PC-9 (cell line): ENCODE results near the gene AUTS2. TPM values are rescaled to one million over a fixed set of nuclear protein-coding genes. Genes with fewer than 3 reads are reported as not detected.

Experiments used
- BruUV-seq: library from RNA; stranded (reverse); fragments of 400-500 nt; replicated peaks from 2 replicates; lab custom pipeline; 2021; lab: Mats Ljungman, UMichigan
- CTCF ChIA-PET: fragments of 300-600 bp; sonication (Branson Sonifier 250); formaldehyde crosslinking; loops from one replicate; lab custom pipeline; 2022; ENCODE audit warnings: antibody characterized with exemption; lab: Charles Lee
- POLR2A ChIA-PET: fragments of 300-600 bp; sonication (Branson Sonifier 250); formaldehyde crosslinking; loops from one replicate; lab custom pipeline; 2022; ENCODE audit warnings: antibody characterized with exemption; ENCODE audit not compliant: unreplicated experiment; lab: Charles Lee
- DNase-seq, 2 experiments: peaks; one replicate each; pipeline versions ENCODE4 v3.0.0 to v3.0.0-alpha.2; 2015 to 2022; ENCODE audit warnings: mixed read lengths in 1 of 2
- H2AFZ ChIP-seq: fragments of 200-600 bp; sonication (generic); 2 replicates; pipeline ENCODE4 v1.8.1; 2017; ENCODE audit warnings: antibody characterized with exemption
- H3F3A ChIP-seq: fragments of 200-600 bp; sonication (generic); 2 replicates; pipeline ENCODE4 v1.8.1; 2017; ENCODE audit warnings: antibody characterized with exemption, mild to moderate bottlenecking, low read depth; ENCODE audit not compliant: insufficient read depth
- H3K27ac ChIP-seq: fragments of 200-600 bp; sonication (generic); 2 replicates; pipeline ENCODE4 v1.6.1; 2016; ENCODE audit warnings: mixed run types
- H3K27me3 ChIP-seq: fragments of 200-600 bp; sonication (generic); 2 replicates; pipeline ENCODE4 v1.6.1; 2016; ENCODE audit warnings: low read depth, mixed run types; ENCODE audit not compliant: insufficient read depth
- H3K36me3 ChIP-seq: fragments of 200-600 bp; sonication (generic); 2 replicates; pipeline ENCODE4 v1.6.1; 2016; ENCODE audit warnings: low read depth, mixed run types
- H3K4me1 ChIP-seq: fragments of 200-600 bp; sonication (generic); replicated peaks from 2 replicates; pipeline ENCODE4 v1.6.1; 2016; ENCODE audit warnings: mixed run types; ENCODE audit not compliant: insufficient read depth
- H3K4me2 ChIP-seq: fragments of 200-600 bp; sonication (generic); 2 replicates; pipeline ENCODE4 v1.6.1; 2017; ENCODE audit warnings: mixed run types
- H3K4me3 ChIP-seq: fragments of 200-600 bp; sonication (generic); 2 replicates; pipeline ENCODE4 v1.6.1; 2016; ENCODE audit warnings: mixed run types
- H3K79me2 ChIP-seq: fragments of 200-600 bp; sonication (generic); 2 replicates; pipeline ENCODE4 v1.6.1; 2017; ENCODE audit warnings: low read depth, mixed run types
- H3K9me2 ChIP-seq: fragments of 200-600 bp; sonication (generic); 2 replicates; pipeline ENCODE4 v1.8.1; 2017; ENCODE audit warnings: mild to moderate bottlenecking; ENCODE audit not compliant: insufficient read depth
- H3K9me3 ChIP-seq: fragments of 200-600 bp; sonication (generic); 2 replicates; pipeline ENCODE4 v1.8.1; 2016; ENCODE audit warnings: low read depth; ENCODE audit not compliant: insufficient read depth
- H4K20me1 ChIP-seq: fragments of 200-600 bp; sonication (generic); 2 replicates; pipeline ENCODE4 v1.8.1; 2017; ENCODE audit not compliant: insufficient read depth
- EZH2 ChIP-seq: fragments of 200-600 bp; sonication (generic); IDR thresholded peaks from 2 replicates; pipeline ENCODE4 v1.8.0; 2017; ENCODE audit warnings: antibody characterized with exemption, low read depth
- intact Hi-C: fragments of 100-400 bp; cut with micrococcal nuclease; formaldehyde crosslinking; loops from one replicate; pipeline ENCODE4 v1.10.0; 2022; ENCODE audit not compliant: unreplicated experiment
- total RNA-seq: library from RNA; stranded (reverse); gene quantifications from 2 replicates; pipeline ENCODE4 v1.2.3, GENCODE V29; 2021
- TF ChIP-seq, protein P1 (sequence below): fragments of 200-600 bp; sonication (generic); conservative IDR thresholded peaks from 2 replicates; pipeline ENCODE4 v1.6.1; 2017; ENCODE audit warnings: mixed run types, antibody characterized with exemption, mild to moderate bottlenecking, moderate library complexity

The AUTS2 gene
- total RNA-seq, 1 experiment from 2014 or later = not detected

- Histone ChIP-seq H3K4me1 (no peaks in the 10 kb centered on the region), H3K79me2 (no peaks in the 10 kb centered on the region), H3K36me3 (no peaks in the 10 kb centered on the region), H3K9me2 (no peaks in the 10 kb centered on the region; the same call in 1 of the 2 replicates), H3F3A (no peaks in the 10 kb centered on the region), H2AFZ (no peak overlapping the region), H3K4me3 (no peak overlapping the region), H3K27me3 (no peaks in the 10 kb centered on the region), H3K4me2 (no peak overlapping the region), H3K9me3 (no peaks in the 10 kb centered on the region), H4K20me1 (no peaks in the 10 kb centered on the region), H3K27ac (no peak overlapping the region)
- POLR2A ChIA-PET = no interaction called here
- CTCF ChIA-PET = no interaction called here
- no peak for DNase-seq
- intact Hi-C loops = no loop called here
- no peak for TF ChIP-seq EZH2
- TF ChIP-seq, protein P1, sequence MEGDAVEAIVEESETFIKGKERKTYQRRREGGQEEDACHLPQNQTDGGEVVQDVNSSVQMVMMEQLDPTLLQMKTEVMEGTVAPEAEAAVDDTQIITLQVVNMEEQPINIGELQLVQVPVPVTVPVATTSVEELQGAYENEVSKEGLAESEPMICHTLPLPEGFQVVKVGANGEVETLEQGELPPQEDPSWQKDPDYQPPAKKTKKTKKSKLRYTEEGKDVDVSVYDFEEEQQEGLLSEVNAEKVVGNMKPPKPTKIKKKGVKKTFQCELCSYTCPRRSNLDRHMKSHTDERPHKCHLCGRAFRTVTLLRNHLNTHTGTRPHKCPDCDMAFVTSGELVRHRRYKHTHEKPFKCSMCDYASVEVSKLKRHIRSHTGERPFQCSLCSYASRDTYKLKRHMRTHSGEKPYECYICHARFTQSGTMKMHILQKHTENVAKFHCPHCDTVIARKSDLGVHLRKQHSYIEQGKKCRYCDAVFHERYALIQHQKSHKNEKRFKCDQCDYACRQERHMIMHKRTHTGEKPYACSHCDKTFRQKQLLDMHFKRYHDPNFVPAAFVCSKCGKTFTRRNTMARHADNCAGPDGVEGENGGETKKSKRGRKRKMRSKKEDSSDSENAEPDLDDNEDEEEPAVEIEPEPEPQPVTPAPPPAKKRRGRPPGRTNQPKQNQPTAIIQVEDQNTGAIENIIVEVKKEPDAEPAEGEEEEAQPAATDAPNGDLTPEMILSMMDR = no peak
- BruUV-seq = no TSS peak
These were observed 17.4 kb downstream of the AUTS2 start for GRCh38 chr7:69615685-69616084.

- Histone ChIP-seq H3K36me3 (no peaks in the 10 kb centered on the region), H3K9me3 (no peaks in the 10 kb centered on the region), H4K20me1 (no peaks in the 10 kb centered on the region), H3F3A (no peaks in the 10 kb centered on the region), H2AFZ (no peak overlapping the region), H3K27ac (no peak overlapping the region), H3K27me3 (no peaks in the 10 kb centered on the region), H3K4me3 (no peak overlapping the region), H3K9me2 (no peaks in the 10 kb centered on the region; the same call in 1 of the 2 replicates), H3K79me2 (no peaks in the 10 kb centered on the region), H3K4me1 (no peaks in the 10 kb centered on the region), H3K4me2 (no peak overlapping the region)
- BruUV-seq = no TSS peak
- DNase-seq = no peak
- no peak for TF ChIP-seq EZH2
- TF ChIP-seq, protein P1 = no peak
- intact Hi-C loops = no loop called here
- ChIA-PET CTCF (no interaction called here), POLR2A (no interaction called here)
These were observed 19.1 kb downstream of the AUTS2 start for GRCh38 chr7:69617364-69617763.

DNA sequence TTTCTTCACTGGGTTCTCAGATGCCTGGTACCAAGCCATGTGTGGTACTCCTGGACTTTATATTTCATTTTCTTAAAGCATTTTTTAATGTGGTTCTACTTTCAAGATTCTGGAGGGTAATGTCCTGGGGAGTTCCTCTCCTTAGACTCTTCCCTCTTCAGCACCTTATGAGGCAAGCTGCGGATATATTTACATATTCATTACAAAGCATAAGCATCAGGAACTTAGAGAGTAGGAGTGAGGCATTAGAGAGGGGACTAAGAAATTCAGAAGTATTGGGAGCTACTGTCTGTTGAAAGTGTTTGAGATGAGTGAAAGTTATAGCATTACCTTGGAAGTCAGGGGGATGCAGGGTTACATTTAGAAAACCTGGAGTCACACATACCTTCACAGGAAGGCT lies 20.8 kb downstream of the AUTS2 start:
- intact Hi-C loops = no loop called here
- H3K79me2 ChIP-seq = no peaks in the 10 kb centered on the region
- POLR2A ChIA-PET = no interaction called here

More for the DNA sequence above, 20.8 kb downstream of the AUTS2 start:
- no TSS peak for BruUV-seq
- Histone ChIP-seq H2AFZ (no peak overlapping the region), H3K4me3 (no peak overlapping the region), H3K4me2 (no peak overlapping the region), H3K27ac (no peak overlapping the region), H3K9me3 (no peaks in the 10 kb centered on the region), H3K9me2 (no peaks in the 10 kb centered on the region; the same call in 1 of the 2 replicates), H3K27me3 (no peaks in the 10 kb centered on the region), H3K4me1 (no peaks in the 10 kb centered on the region), H4K20me1 (no peaks in the 10 kb centered on the region), H3F3A (no peaks in the 10 kb centered on the region), H3K36me3 (no peaks in the 10 kb centered on the region)
- no peak for TF ChIP-seq EZH2
- TF ChIP-seq, protein P1 = no peak
- CTCF ChIA-PET = no interaction called here
- no peak for DNase-seq
